ENCODE results near the gene CPXM1. TPM values are rescaled to one million over a fixed set of nuclear protein-coding genes. Genes with fewer than 3 reads are reported as not detected.

CPXM1 gene
- total RNA-seq = 1 to 10 TPM; 2.9 to 4.4 TPM

GRCh38 chr20:2800521-2801285, at the start of gene CPXM1:
Gene CPXM1, minus strand, starts transcription at chr20:2800627. Its CDS starts 55 bp downstream, at chr20:2800572.
- H3K4me3 ChIP-seq = peak within 1 kb of the TSS in 1 of 2 donors; percentile 44
- no peaks in the 10 kb centered on the region for H3K36me3 ChIP-seq
- peaks cover 0 to 20% of the 10 kb centered on the region in 2 donors for H3K4me1 ChIP-seq
- DNase-seq (ENCODE audit: low spot score) = no peak
- H3K27me3 ChIP-seq = peaks cover 0 to 12% of the 10 kb centered on the region in 2 donors
- no peak for TF ChIP-seq CTCF (IDR thresholded peaks at IDR 0.05)
- no peaks in the 10 kb centered on the region for H3K9me3 ChIP-seq
- no peak within 1 kb of the TSS for H3K27ac ChIP-seq

- H3K4me3 ChIP-seq = no peak overlapping the region
- H3K9me3 ChIP-seq = no peaks in the 10 kb centered on the region
- peaks cover 0 to 9% of the 10 kb centered on the region in 2 donors for H3K4me1 ChIP-seq
- no peaks in the 10 kb centered on the region for H3K27me3 ChIP-seq
- no peak for DNase-seq (ENCODE audit: low spot score)
- no peak for TF ChIP-seq CTCF (IDR thresholded peaks at IDR 0.05)
- no peaks in the 10 kb centered on the region for H3K36me3 ChIP-seq
- H3K27ac ChIP-seq = no peak overlapping the region
These were observed 49.1 kb upstream of the CPXM1 start for GRCh38 chr20:2849529-2849928.

DNA sequence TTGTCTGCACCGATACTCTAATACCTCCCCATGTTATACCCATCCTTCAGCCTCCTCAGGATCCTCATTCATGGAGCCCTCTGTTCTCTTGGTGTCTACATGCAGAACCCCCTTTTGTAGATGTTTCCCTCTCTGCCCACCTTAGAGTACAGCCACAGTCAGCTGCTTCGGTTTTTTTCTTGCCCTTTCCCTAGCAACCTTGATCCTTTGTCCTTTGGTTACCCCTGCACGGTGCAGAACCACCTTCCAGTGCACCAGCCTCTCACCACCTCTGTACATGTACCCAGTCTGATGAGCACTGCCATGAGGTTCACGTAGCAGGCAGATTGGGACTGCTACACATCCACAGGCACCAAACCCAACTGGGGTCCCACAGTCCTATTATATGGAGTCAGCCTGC, 47.4 kb upstream of the CPXM1 start:
- no peaks in the 10 kb centered on the region for H3K36me3 ChIP-seq
- no peak overlapping the region for H3K27ac ChIP-seq
- DNase-seq (ENCODE audit: low spot score) = no peak
- no peaks in the 10 kb centered on the region for H3K9me3 ChIP-seq
- H3K27me3 ChIP-seq = no peaks in the 10 kb centered on the region
- peaks cover 0 to 9% of the 10 kb centered on the region in 2 donors for H3K4me1 ChIP-seq
- no peak overlapping the region for H3K4me3 ChIP-seq
- TF ChIP-seq CTCF (IDR thresholded peaks at IDR 0.05) = no peak

- H3K4me3 ChIP-seq = no peak overlapping the region
These were observed 46.3 kb upstream of the CPXM1 start for GRCh38 chr20:2846698-2847097.

DNA sequence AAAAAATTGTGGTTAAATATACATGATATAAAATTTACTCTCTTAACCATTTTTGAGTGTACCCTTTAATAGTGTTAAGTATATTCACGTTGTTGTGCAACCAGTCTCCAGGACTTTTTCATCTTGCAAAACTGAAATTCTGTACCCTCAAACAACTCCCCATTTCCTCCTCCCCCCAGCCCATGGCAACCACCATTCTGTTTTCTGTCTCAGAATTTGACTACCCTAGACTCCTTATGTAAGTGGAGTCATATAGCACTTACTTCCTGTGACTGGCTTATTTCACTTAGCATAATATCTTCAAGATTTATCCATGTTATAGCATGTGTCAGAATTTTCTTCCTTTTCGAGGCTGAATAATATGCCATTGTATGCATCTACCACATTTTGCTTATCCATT, 45.2 kb upstream of the CPXM1 start:
- H3K27ac ChIP-seq = no peak overlapping the region
- peaks cover 0 to 9% of the 10 kb centered on the region in 2 donors for H3K4me1 ChIP-seq

More at GRCh38 chr20:2846698-2847097, 46.3 kb upstream of the CPXM1 start:
- no peak for TF ChIP-seq CTCF (IDR thresholded peaks at IDR 0.05)
- peaks cover 0 to 3% of the 10 kb centered on the region in 2 donors for H3K4me1 ChIP-seq
- H3K36me3 ChIP-seq = no peaks in the 10 kb centered on the region
- H3K9me3 ChIP-seq = no peaks in the 10 kb centered on the region
- no peaks in the 10 kb centered on the region for H3K27me3 ChIP-seq
- H3K27ac ChIP-seq = no peak overlapping the region
- DNase-seq (ENCODE audit: low spot score) = no peak

More for the DNA sequence above, 45.2 kb upstream of the CPXM1 start:
- no peak for DNase-seq (ENCODE audit: low spot score)
- no peaks in the 10 kb centered on the region for H3K9me3 ChIP-seq
- no peaks in the 10 kb centered on the region for H3K36me3 ChIP-seq
- TF ChIP-seq CTCF (IDR thresholded peaks at IDR 0.05) = no peak
- no peak overlapping the region for H3K4me3 ChIP-seq
- H3K27me3 ChIP-seq = no peaks in the 10 kb centered on the region

Measured in right atrium auricular region (tissue), 2 donors.